Endometrial microvascular endothelial cells (primary cell): Measurements from ENCODE around the gene TDRD3. TPM values are rescaled to one million over a fixed set of nuclear protein-coding genes. Genes with fewer than 3 reads are reported as not detected.
"Not testable (repeated sequence)": the region's sequence is repeated elsewhere in the genome, so short reads cannot be mapped to it uniquely, and the experiment has no call there.

Experiments used
- in situ Hi-C: cut with HindIII; loops from 2 replicates; pipeline ENCODE4 v1.10.0; 2017; ENCODE audit warnings: low sequenced_read_pairs, low pct_unique_long_range_greater_than_20kb; ENCODE audit errors: inconsistent ontology term
- total RNA-seq: library from RNA; depleted of rRNA; stranded (reverse); fragments of >200 nt; gene quantifications from one replicate; pipeline ENCODE4 v1.2.3, GENCODE V29; 2015; ENCODE audit errors: inconsistent ontology term

TDRD3 gene
- total RNA-seq, 1 donor from 2014 or later: 6.1 TPM

DNA sequence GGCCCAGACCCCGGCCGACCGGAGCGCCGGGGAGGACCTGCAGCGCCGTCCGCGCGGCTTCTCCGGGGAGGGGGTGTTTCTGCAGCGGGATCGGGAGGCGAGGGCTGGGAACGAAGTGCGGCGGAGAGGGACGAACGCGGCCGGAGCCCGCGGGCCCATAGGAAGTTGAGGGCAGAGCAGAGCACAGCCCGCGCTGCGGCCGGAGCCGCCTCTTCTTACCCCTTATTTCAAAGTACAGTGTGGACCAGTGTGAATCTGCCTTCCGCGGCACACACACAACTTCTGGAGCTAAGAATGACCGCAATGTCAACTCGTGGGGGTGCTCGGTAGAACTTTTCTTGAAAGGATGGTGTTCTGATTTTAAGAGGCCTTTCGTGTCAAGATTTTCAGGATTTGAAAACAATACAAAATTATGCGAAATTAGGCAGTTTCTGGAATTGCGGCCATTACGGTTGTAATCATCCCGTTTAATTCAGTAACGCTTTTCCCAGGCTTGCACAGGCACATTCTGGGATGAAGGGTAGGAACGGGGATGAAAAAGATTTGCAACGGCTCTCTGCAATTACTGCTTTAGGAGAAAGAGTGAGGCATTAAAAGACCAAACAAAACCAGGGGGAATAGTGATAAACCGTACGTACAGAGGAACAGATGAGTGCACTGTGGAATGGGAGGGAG is 821 bp downstream of the TDRD3 start:
- in situ Hi-C loops: no loop called here

- in situ Hi-C loops: no loop called here
These were observed 1.4 kb downstream of the TDRD3 start for GRCh38 chr13:60398379-60398891.

DNA sequence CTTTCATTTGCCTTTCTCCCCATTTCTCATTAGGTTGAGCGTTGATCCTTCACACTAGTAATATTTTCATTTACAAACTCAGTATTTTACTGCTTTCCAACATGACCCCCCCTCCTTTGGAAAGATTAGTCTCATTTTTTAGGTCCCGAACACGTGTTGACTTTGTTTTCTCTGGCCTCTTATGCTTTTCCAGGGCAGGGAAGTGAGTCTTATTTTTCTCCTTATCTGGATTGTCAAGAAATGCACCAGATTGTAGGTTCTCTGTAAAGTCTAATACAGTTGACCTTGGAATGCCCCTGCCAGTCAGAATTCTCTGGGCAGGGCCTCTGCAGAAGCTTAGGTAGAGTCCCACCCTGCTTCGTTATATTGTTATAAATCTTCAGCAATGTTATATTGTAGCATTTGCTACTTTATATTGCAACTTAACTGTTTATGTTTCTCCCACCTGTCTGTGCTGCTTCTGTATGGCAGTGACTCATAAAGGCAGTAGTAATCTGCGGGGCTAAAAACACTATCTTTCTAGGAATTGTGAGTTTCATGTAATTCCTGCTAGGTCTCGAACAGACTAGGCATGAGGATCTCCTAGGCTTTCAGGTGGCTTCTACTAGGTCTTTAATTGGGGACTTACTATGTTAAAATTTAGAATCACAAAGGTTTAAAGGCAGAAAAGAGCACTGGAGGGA is 2.0 kb downstream of the TDRD3 start:
- in situ Hi-C loops: no loop called here

GRCh38 chr13:60402022-60402421 is 5.0 kb downstream of the TDRD3 start:
- in situ Hi-C loops: no loop called here

DNA sequence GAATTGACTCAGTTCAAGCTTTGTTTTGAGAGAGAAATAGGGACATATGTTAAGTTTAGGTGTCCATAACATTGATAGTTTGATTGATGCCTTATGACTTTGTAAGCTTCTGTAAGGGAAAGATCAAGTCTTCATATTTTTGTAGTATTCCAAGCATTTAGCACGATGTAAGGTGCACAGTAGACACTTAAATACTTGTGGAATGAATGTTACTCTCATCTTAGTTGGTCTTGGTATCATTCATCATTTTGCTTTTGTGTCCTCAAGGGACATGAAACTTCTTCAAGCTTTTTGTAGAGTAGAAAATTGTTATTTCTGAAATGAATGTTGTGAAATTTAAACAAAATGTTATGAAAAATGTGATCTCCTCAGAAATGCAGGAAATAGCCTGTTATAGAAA is 10.1 kb downstream of the TDRD3 start:
- in situ Hi-C loops: no loop called here

- in situ Hi-C loops: not testable (repeated sequence)
These were observed 10.8 kb downstream of the TDRD3 start for GRCh38 chr13:60407852-60408251.

GRCh38 chr13:60409574-60410292 is 12.7 kb downstream of the TDRD3 start:
- in situ Hi-C loops: not testable (repeated sequence)

GRCh38 chr13:60410299-60410698 is 13.3 kb downstream of the TDRD3 start:
- in situ Hi-C loops: no loop called here

DNA sequence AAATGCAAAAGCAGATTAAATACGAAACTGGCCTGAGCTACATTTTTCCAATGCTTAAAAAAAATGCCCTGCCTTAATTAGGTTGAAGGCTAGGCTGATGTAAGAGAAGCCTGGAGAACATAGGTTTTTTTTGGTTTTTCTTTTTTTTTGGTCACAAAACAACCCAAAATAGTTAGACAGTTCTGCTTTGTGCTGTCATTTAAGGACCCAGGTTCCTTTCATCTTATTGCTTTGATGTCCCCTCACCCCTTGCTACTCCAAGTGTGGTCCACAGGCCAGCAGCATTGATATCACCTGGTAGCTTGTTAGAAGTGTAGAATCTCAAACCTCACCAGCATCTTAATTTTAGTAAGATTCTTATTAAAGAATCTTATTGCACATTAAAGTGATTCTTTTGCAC is 14.4 kb downstream of the TDRD3 start:
- in situ Hi-C loops: no loop called here

- in situ Hi-C loops: no loop called here
These were observed 15.0 kb downstream of the TDRD3 start for GRCh38 chr13:60411983-60412382.

DNA sequence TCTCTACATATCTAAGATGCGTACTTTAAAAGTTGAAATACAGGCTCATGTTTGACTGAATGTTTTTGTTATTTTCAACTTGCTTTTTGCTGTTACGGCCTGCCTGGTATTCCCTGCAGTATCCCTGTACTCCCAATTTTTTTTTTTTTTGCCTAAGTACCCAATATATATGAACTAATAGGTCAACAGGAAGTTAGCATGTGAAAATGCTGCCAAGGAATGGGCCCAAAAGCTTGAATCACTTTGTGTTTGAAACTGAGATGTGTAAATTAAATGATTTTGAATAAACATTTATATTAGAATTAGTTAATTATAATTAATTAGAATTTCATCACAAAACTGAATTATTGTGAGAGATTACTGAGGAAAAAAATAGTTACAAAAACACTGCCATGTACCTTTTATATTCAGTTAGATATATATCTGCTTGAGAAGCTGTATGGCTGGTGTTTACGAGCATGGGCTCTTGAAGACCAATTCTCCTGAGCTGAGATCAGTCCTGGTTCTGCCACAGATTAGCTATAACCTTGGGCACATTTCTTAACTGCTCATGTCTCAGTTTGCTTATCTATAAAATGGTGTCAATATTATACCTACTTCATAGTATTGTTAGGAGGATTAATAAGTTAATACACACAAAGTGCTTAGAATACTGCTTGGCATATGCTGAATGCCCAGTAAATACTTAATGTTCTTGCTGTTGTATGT is 16.0 kb downstream of the TDRD3 start:
- in situ Hi-C loops: no loop called here

GRCh38 chr13:60414177-60414576 is 17.2 kb downstream of the TDRD3 start:
- in situ Hi-C loops: no loop called here

DNA sequence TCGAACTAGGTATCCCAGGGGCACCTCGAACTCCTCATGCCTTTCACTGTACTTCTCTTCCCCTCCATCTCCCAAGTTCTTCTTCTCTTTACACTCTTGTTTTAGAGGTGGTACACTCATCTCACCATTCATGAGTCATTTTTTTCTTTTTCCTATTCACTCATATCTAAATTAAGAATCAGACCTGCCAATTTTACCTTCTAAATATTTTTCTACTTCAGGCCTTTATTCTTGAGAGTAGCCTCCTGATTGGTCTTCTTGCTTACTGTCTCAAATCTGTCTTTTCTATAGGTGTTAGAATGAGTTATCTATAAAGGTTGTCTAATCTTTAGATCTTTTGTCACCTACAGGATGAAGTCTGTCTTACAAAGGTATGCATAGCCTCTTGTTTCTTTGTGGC is 20.7 kb downstream of the TDRD3 start:
- in situ Hi-C loops: no loop called here

GRCh38 chr13:60418954-60419353 is 21.9 kb downstream of the TDRD3 start:
- in situ Hi-C loops: no loop called here

GRCh38 chr13:60425332-60425731 is 28.3 kb downstream of the TDRD3 start:
- in situ Hi-C loops: no loop called here

GRCh38 chr13:60426075-60426474 is 29.1 kb downstream of the TDRD3 start:
- in situ Hi-C loops: no loop called here

GRCh38 chr13:60427285-60427684 is 30.3 kb downstream of the TDRD3 start:
- in situ Hi-C loops: no loop called here

GRCh38 chr13:60431108-60431700 is 34.2 kb downstream of the TDRD3 start:
- in situ Hi-C loops: no loop called here

DNA sequence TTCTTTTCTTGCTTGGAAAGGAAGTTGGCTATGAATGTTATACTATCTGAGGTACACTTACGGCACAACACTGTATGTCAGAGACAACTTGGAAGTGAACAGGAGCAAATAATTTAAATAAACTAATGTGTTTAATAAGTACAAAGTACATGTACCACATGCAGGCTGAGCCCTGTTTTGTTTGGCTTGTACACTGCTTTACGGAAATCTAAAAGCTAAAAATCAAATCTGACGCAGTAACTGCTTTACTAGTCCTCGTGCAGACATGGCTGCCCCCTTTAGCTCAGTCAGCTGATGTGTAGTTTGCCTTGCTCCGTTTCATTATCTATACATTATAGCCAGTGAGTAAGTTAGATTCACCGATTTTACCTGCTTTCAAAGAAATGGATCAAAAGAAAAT is 36.5 kb downstream of the TDRD3 start:
- in situ Hi-C loops: no loop called here
